Endodermal cell (in vitro differentiated cells): ENCODE data around the gene WDR37. TPM values are rescaled to one million over a fixed set of nuclear protein-coding genes. Genes with fewer than 3 reads are reported as not detected.
A peak's percentile ranks its signal among the peaks of the same experiment; 100 is the strongest.

Experiments used
- DNase-seq: peaks from one replicate; pipeline ENCODE4 v3.0.0-alpha.2; 2017
- H3K27ac ChIP-seq: 2 replicates; pipeline ENCODE4 v1.5.1; 2013; ENCODE audit warnings: mild to moderate bottlenecking, low read depth, low read length, moderate library complexity
- H3K27me3 ChIP-seq: 2 replicates; pipeline ENCODE4 v1.6.1; 2013; ENCODE audit warnings: mild to moderate bottlenecking, low read length, moderate library complexity; ENCODE audit not compliant: insufficient read depth, control insufficient read depth, poor library complexity, severe bottlenecking
- H3K36me3 ChIP-seq: 2 replicates; pipeline ENCODE4 v1.7.0; 2013; ENCODE audit warnings: mild to moderate bottlenecking, low read length, moderate library complexity; ENCODE audit not compliant: control insufficient read depth, insufficient read depth
- H3K4me1 ChIP-seq: one replicate; pipeline ENCODE4 v1.7.0; 2013; ENCODE audit warnings: low read length; ENCODE audit not compliant: control insufficient read depth, insufficient read depth
- H3K4me3 ChIP-seq: 2 replicates; pipeline ENCODE4 v1.5.1; 2013; ENCODE audit warnings: mild to moderate bottlenecking, low read length, moderate library complexity
- H3K9ac ChIP-seq: 2 replicates; pipeline ENCODE4 v1.6.1; 2013; ENCODE audit warnings: mild to moderate bottlenecking, low read length, moderate library complexity; ENCODE audit not compliant: poor library complexity, severe bottlenecking; ENCODE audit errors: extremely low read depth
- H3K9me3 ChIP-seq: 2 replicates; pipeline ENCODE4 v1.6.1; 2013; ENCODE audit warnings: mild to moderate bottlenecking, low read length, moderate library complexity; ENCODE audit not compliant: control insufficient read depth
- H3K27ac Mint-ChIP-seq: 2 replicates; pipeline ENCODE4 v1.8.0; 2020; ENCODE audit warnings: mixed read lengths
- H3K27me3 Mint-ChIP-seq: 2 replicates; pipeline ENCODE4 v1.8.0; 2021; ENCODE audit warnings: mild to moderate bottlenecking, mixed read lengths; ENCODE audit not compliant: insufficient read depth
- H3K36me3 Mint-ChIP-seq: 2 replicates; pipeline ENCODE4 v1.8.0; 2020; ENCODE audit warnings: low read depth, mixed read lengths
- H3K4me1 Mint-ChIP-seq: 2 replicates; pipeline ENCODE4 v1.8.0; 2020; ENCODE audit warnings: mixed read lengths
- H3K4me3 Mint-ChIP-seq: 2 replicates; pipeline ENCODE4 v1.8.0; 2020; ENCODE audit warnings: mild to moderate bottlenecking, moderate library complexity, mixed read lengths
- H3K9me3 Mint-ChIP-seq: 2 replicates; pipeline ENCODE4 v1.8.0; 2020; ENCODE audit warnings: mild to moderate bottlenecking, mixed read lengths
- WGBS, 2 experiments: methylation state at CpG; one replicate each; pipeline versions ENCODE4 v1.1.5 to v1.1.7; 2013; ENCODE audit warnings: missing lambda C conversion rate in 2 of 2, mixed read lengths in 1 of 2; ENCODE audit not compliant: insufficient coverage in 1 of 2, insufficient read length in 1 of 2; 5-methylcytosine and 5-hydroxymethylcytosine counted together
- total RNA-seq, 2 donors: library from RNA; stranded (reverse); fragmentation: NEBNext Ultra II Directional in 1 of 2; extraction: Animal tissue kit (Norgen Biotek cat#: 25700) in 1 of 2; gene quantifications; 2 replicates in 1 of 2; 3 replicates in 1 of 2; pipeline ENCODE4 v1.2.1, GENCODE V29; 2021
- TF ChIP-seq, protein P1 (sequence below): fragments of 200-600 bp; sonication (generic); conservative IDR thresholded peaks from 2 replicates; pipeline ENCODE4 v1.5.0; 2021; ENCODE audit warnings: antibody characterized with exemption, mild to moderate bottlenecking

WDR37 gene
- total RNA-seq, 2 donors from 2014 or later, result 10.7 TPM

DNA sequence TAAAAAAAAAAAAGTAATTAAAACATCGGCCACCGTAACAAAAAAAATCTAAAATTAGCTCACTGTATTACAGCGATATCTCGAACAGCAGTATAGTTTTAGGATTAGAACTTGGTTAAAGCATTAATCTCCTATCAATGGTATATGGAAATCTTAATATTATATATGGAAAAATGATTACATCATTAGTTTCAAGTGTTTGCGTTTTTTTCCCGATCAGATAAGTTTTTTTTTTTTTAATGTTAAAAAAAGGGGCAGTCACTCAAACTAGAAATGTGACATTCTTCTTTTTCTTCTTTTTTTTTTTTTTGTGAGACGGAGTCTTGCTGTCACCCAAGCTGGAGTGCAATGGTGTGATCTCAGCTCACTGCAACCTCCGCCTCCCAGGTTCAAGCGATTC lies 14.7 kb upstream of the WDR37 start:
- peaks cover 34% of the 10 kb centered on the region for H3K36me3 Mint-ChIP-seq
- 92 to 98% methylated on average over 4 to 9 of the region's 9 CpGs for WGBS, 2 experiments
- H3K27ac Mint-ChIP-seq, result no peak overlapping the region

DNA sequence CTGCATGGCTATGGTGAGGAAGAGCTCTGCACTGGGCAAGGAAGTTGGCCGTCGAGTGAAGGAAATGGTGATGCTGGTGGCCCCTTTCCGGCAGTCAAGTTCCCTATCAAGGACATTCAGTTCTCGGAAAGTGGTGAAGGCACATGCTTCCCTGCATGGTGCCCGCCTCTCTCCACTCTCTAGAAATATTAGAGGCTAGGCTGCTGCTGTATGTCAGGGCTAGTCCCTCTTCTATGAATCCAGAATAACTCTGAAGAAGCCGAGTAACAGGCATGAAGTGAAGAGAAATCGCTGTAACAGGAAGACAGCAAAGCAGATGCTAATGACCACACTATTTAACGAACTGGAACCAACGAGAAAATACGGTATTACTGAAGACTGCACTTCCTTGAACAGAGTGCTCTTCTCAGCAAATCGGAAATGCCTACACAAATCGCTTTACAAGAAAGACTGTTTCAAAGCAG lies 12.6 kb upstream of the WDR37 start:
- no peaks in the 10 kb centered on the region for H3K9me3 Mint-ChIP-seq

More for the DNA sequence above, 14.7 kb upstream of the WDR37 start:
- TF ChIP-seq, protein P1, sequence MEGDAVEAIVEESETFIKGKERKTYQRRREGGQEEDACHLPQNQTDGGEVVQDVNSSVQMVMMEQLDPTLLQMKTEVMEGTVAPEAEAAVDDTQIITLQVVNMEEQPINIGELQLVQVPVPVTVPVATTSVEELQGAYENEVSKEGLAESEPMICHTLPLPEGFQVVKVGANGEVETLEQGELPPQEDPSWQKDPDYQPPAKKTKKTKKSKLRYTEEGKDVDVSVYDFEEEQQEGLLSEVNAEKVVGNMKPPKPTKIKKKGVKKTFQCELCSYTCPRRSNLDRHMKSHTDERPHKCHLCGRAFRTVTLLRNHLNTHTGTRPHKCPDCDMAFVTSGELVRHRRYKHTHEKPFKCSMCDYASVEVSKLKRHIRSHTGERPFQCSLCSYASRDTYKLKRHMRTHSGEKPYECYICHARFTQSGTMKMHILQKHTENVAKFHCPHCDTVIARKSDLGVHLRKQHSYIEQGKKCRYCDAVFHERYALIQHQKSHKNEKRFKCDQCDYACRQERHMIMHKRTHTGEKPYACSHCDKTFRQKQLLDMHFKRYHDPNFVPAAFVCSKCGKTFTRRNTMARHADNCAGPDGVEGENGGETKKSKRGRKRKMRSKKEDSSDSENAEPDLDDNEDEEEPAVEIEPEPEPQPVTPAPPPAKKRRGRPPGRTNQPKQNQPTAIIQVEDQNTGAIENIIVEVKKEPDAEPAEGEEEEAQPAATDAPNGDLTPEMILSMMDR, result no peak
- Mint-ChIP-seq H3K27me3 (no peaks in the 10 kb centered on the region), H3K9me3 (no peaks in the 10 kb centered on the region), H3K4me1 (peaks cover 6% of the 10 kb centered on the region), H3K4me3 (no peak overlapping the region)
- DNase-seq, result no peak
- Histone ChIP-seq H3K9ac (no peak overlapping the region), H3K36me3 (peaks cover 63% of the 10 kb centered on the region), H3K4me3 (no peak overlapping the region), H3K9me3 (no peaks in the 10 kb centered on the region), H3K27me3 (no peaks in the 10 kb centered on the region), H3K27ac (no peak overlapping the region), H3K4me1 (no peaks in the 10 kb centered on the region)

DNA sequence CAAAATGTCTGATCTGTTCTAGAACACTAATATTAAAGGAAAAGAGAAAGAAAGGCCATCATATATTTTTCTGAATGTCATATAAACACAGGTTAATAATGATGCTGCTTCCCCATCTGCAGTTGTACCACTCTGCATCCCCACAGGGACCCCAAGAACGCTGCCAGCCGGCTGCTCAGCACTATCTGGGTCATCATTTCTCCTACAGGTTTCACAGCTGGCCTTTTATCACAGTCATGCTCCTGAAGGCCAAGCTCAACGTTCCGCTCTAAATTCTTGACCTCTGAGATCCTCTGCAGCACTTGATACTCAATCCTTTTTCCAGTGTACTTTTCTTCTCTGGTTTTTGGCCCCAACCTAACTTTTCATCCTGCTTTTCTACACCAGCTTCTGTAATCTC lies 12.0 kb upstream of the WDR37 start:
- H3K4me3 Mint-ChIP-seq, result no peak overlapping the region
- WGBS, 2 experiments, result 92 to 95% methylated on average over 4 of the region's 4 CpGs
- peaks cover 63% of the 10 kb centered on the region for H3K36me3 ChIP-seq
- peaks cover 10% of the 10 kb centered on the region for H3K4me1 Mint-ChIP-seq
- no peaks in the 10 kb centered on the region for H3K27me3 Mint-ChIP-seq
- H3K9me3 ChIP-seq, result no peaks in the 10 kb centered on the region
- H3K27ac ChIP-seq, result no peak overlapping the region
- no peaks in the 10 kb centered on the region for H3K9me3 Mint-ChIP-seq
- no peak for DNase-seq
- H3K27ac Mint-ChIP-seq, result no peak overlapping the region
- no peaks in the 10 kb centered on the region for H3K4me1 ChIP-seq
- TF ChIP-seq, protein P1, result no peak
- peaks cover 39% of the 10 kb centered on the region for H3K36me3 Mint-ChIP-seq
- H3K9ac ChIP-seq, result no peak overlapping the region
- peak overlapping the region; percentile 75 for H3K4me3 ChIP-seq
- H3K27me3 ChIP-seq, result no peaks in the 10 kb centered on the region

More for the DNA sequence above, 12.6 kb upstream of the WDR37 start:
- DNase-seq, result no peak
- Histone ChIP-seq H3K36me3 (peaks cover 63% of the 10 kb centered on the region), H3K9me3 (no peaks in the 10 kb centered on the region), H3K27me3 (no peaks in the 10 kb centered on the region), H3K4me3 (no peak overlapping the region), H3K9ac (no peak overlapping the region), H3K4me1 (no peaks in the 10 kb centered on the region), H3K27ac (no peak overlapping the region)
- Mint-ChIP-seq H3K36me3 (peaks cover 39% of the 10 kb centered on the region), H3K4me1 (peaks cover 10% of the 10 kb centered on the region), H3K27ac (no peak overlapping the region), H3K27me3 (no peaks in the 10 kb centered on the region), H3K4me3 (no peak overlapping the region)
- TF ChIP-seq, protein P1, result no peak
- 90 to 94% methylated on average over 8 to 12 of the region's 12 CpGs for WGBS, 2 experiments
